Measurements from ENCODE around the gene NFKBIE. TPM values are rescaled to one million over a fixed set of nuclear protein-coding genes. Genes with fewer than 3 reads are reported as not detected.
A peak's percentile ranks its signal among the peaks of the same experiment; 100 is the strongest.

Gene NFKBIE
- total and polyA plus RNA-seq, 9 of the 15 experiments (the other 6 are each of a cell fraction or from before 2014, with no cell fraction given) = 2.1 to 16.4 (median 11.7) TPM

GRCh38 chr6:44301106-44301505, 35.8 kb upstream of the NFKBIE start (continued):
- TF ChIP-seq ZNF551 (CRISPR knock-in tag; IDR thresholded peaks at IDR 0.05) = no peak

DNA sequence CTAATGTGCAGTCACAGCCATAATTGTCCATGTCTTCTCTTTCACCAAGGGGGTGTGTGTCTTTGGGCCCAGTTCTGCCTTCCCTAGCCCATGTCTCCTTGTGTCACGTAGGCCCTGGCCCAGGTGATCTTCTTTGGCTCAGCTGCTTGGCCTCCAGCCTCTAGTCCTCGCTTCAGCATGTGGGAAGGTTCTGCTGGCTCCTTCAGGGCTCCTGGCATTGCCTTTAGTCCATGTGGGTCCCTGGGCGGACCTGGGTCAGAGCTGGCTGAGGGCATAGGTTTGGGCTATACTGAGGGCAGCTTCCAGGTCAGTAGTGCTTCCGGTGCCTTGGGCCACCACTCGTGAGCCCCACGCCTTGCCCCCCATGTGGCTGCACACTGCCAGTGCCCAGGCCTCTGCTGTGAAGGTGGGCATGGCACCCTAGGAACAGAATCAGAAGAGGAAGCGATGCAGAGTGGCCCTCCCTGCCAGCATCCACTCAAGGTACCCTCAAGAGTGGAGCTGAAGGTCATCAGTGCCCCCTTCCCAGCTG, 35.0 kb upstream of the NFKBIE start:
- no peak for FAIRE-seq

DNA sequence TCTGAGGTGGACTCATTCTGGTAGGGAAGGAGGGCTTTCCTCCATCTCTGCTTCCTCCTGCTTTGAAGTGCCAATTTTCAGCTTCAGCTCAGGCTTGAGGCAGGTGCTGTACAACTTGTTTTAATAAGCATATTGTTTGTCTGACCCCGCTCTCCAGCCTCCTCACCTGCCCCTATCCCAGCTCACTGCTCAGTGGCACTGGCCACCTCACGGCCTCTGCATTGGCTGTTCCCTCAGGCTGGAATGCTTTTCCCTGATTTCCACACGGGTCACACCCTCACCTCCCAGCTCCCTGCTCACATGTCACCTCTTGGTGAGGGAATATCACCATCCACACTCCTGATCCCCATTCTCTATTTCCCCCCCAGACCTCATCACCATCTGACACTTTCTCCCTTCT, 33.5 kb upstream of the NFKBIE start:
- Histone ChIP-seq H3K4me1 (replicated peaks in 1 of 2; ENCODE audit: control insufficient read depth in 2 of 2, insufficient read depth in 2 of 2, low read length in 2 of 2) (peaks cover 0 to 16% of the 10 kb centered on the region in 2 experiments; a peak in 4 of 5 replicates), H3K4me2 (ENCODE audit: insufficient read depth, low read length) (no peak overlapping the region), H2AFZ (ENCODE audit: low read depth, low read length) (no peak overlapping the region), H3K9ac (ENCODE audit: insufficient read depth in 1 of 2, low read depth in 2 of 2, low read length in 2 of 2) (peak overlapping the region in 1 of 2 experiments; percentile 0; a peak in 1 of 4 replicates), H4K20me1 (replicated peaks; ENCODE audit: control insufficient read depth, insufficient read depth, low read length) (peaks cover 9% of the 10 kb centered on the region; the same call in 1 of the 2 replicates), H3K27ac (ENCODE audit: extremely low read depth, low read depth, low read length) (no peak overlapping the region), H3K79me2 (ENCODE audit: control insufficient read depth, insufficient read depth, low read length) (no peaks in the 10 kb centered on the region), H3K4me3 (no peak overlapping the region), H3K27me3 (ENCODE audit: control insufficient read depth in 2 of 2, insufficient read depth in 2 of 2, low read length in 2 of 2) (peaks cover 24 to 30% of the 10 kb centered on the region in 2 experiments; a peak in 4 of 5 replicates), H3K36me3 (ENCODE audit: control insufficient read depth, insufficient read depth, low read length) (peaks cover 38% of the 10 kb centered on the region; the same call in 2 of the 3 replicates), H3K9me1 (ENCODE audit: control insufficient read depth, insufficient read depth, low read length) (no peaks in the 10 kb centered on the region), H3K9me3 (replicated peaks; ENCODE audit: control insufficient read depth, insufficient read depth, low read depth, low read length) (no peaks in the 10 kb centered on the region)
- FAIRE-seq = no peak
- no peak for DNase-seq (ENCODE audit: extremely low read depth in 1 of 4, low spot score in 3 of 4)
- ChIA-PET POLR2A (interaction anchor here (0.5 to 8.7 kb wide), 6 partner anchors 10 to 241 kb away, joined by 3 to 116 read pairs (median 4); partner anchors contain the start of gene AARS2), CTCF (ENCODE audit: low intra/inter-chr PET ratio) (interaction anchor here (0.6 to 0.7 kb wide), 2 partner anchors 31 to 1205 kb away, joined by 3 to 5 read pairs; no protein-coding TSS in a partner anchor)
- 60% methylated on average over 3 of the region's 3 CpGs for WGBS (ENCODE audit: insufficient coverage, low coverage, missing lambda C conversion rate)
- no TSS peak for BruUV-seq (replicated peaks)
- intact Hi-C loops (cut with micrococcal nuclease) = no loop called here
- no peak for ATAC-seq
- no peak for TF ChIP-seq ZNF695 (CRISPR knock-in tag; IDR thresholded peaks at IDR 0.05)
- TF ChIP-seq DACH1 (IDR thresholded peaks at IDR 0.05; ENCODE audit: partially characterized antibody) = no peak
- TF ChIP-seq SUPT5H (IDR thresholded peaks at IDR 0.05) = peak; percentile 64
- TF ChIP-seq POLR2AphosphoS5 (IDR thresholded peaks at IDR 0.05; ENCODE audit: control insufficient read depth, insufficient read depth, low read depth, low read length) = 0 out of 2 replicates have a peak, but pooled peaks have one; percentile 3
- TF ChIP-seq BCOR (IDR thresholded peaks at IDR 0.05) = no peak
- TF ChIP-seq, protein P1, sequence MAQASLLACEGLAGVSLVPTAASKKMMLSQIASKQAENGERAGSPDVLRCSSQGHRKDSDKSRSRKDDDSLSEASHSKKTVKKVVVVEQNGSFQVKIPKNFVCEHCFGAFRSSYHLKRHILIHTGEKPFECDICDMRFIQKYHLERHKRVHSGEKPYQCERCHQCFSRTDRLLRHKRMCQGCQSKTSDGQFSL (CRISPR knock-in tag; IDR thresholded peaks at IDR 0.05) = no peak
- TF ChIP-seq, protein P1 (tag; IDR thresholded peaks at IDR 0.05) = no peak
- in situ Hi-C loops (cut with MboI) = no loop called here

More for the DNA sequence above, 35.0 kb upstream of the NFKBIE start:
- POLR2A ChIA-PET = interaction anchor here (0.6 to 2.3 kb wide), 8 partner anchors 9 to 146 kb away, joined by 3 to 7 read pairs (median 3); partner anchors contain the start of gene AARS2
- ATAC-seq (no peak), DNase-seq (ENCODE audit: extremely low read depth in 1 of 4, low spot score in 3 of 4) (no peak)
- Histone ChIP-seq H3K27ac (ENCODE audit: extremely low read depth, low read depth, low read length) (no peak overlapping the region), H3K36me3 (ENCODE audit: control insufficient read depth, insufficient read depth, low read length) (peaks cover 53% of the 10 kb centered on the region), H3K9ac (ENCODE audit: insufficient read depth in 1 of 2, low read depth in 2 of 2, low read length in 2 of 2) (no peak overlapping the region), H3K9me1 (ENCODE audit: control insufficient read depth, insufficient read depth, low read length) (no peaks in the 10 kb centered on the region), H3K79me2 (ENCODE audit: control insufficient read depth, insufficient read depth, low read length) (no peaks in the 10 kb centered on the region), H4K20me1 (replicated peaks; ENCODE audit: control insufficient read depth, insufficient read depth, low read length) (peaks cover 7% of the 10 kb centered on the region; the same call in 1 of the 2 replicates), H3K4me3 (no peak overlapping the region), H3K4me1 (replicated peaks in 1 of 2; ENCODE audit: control insufficient read depth in 2 of 2, insufficient read depth in 2 of 2, low read length in 2 of 2) (peaks cover 2 to 27% of the 10 kb centered on the region in 2 experiments; a peak in 4 of 5 replicates), H3K9me3 (replicated peaks; ENCODE audit: control insufficient read depth, insufficient read depth, low read depth, low read length) (no peaks in the 10 kb centered on the region), H3K27me3 (ENCODE audit: control insufficient read depth in 2 of 2, insufficient read depth in 2 of 2, low read length in 2 of 2) (peaks cover 20 to 25% of the 10 kb centered on the region in 2 experiments; a peak in 4 of 5 replicates), H3K4me2 (ENCODE audit: insufficient read depth, low read length) (no peak overlapping the region), H2AFZ (ENCODE audit: low read depth, low read length) (no peak overlapping the region)
- CTCF ChIA-PET (ENCODE audit: low intra/inter-chr PET ratio) = no interaction called here
- in situ Hi-C loops (cut with MboI) (no loop called here), intact Hi-C loops (cut with micrococcal nuclease) (no loop called here)
- BruUV-seq (replicated peaks) = no TSS peak
- 77% methylated on average over 7 of the region's 7 CpGs for WGBS (ENCODE audit: insufficient coverage, low coverage, missing lambda C conversion rate)
- TF ChIP-seq TARDBP (IDR thresholded peaks at IDR 0.05) = no peak
- no peak for TF ChIP-seq NCOA2 (IDR thresholded peaks at IDR 0.05; ENCODE audit: partially characterized antibody in 2 of 2)
- TF ChIP-seq POLR2A (conservative IDR thresholded peaks at IDR 0.05) = peak; percentile 10; the same call in 1 of the 2 replicates
